Measurements from ENCODE around the gene PCDHGB3. TPM values are rescaled to one million over a fixed set of nuclear protein-coding genes. Genes with fewer than 3 reads are reported as not detected.
A peak's percentile ranks its signal among the peaks of the same experiment; 100 is the strongest.
"Not testable (repeated sequence)": the region's sequence is repeated elsewhere in the genome, so short reads cannot be mapped to it uniquely, and the experiment has no call there.

PCDHGB3 gene
- total and polyA plus RNA-seq, 2 donors (not counting 1 experiment from before 2014, with no cell fraction given): 2.9 to 5.8 TPM

- Histone ChIP-seq H3K27me3 (ENCODE audit: control insufficient read depth, insufficient read depth, low read length) (peaks cover 8% of the 10 kb centered on the region), H4K20me1 (ENCODE audit: control insufficient read depth, extremely low read depth, insufficient read depth, low read length) (no peaks in the 10 kb centered on the region), H3K4me3 (replicated peaks in 1 of 4; ENCODE audit: control extremely low read depth in 1 of 4, insufficient read depth in 1 of 4, low read depth in 3 of 4, low read length in 4 of 4) (peak within 1 kb of the TSS; percentile 38 to 48 (median 46)), H3K9ac (ENCODE audit: insufficient read depth, low read length) (no peak within 1 kb of the TSS), H2AFZ (ENCODE audit: low read length) (peak within 1 kb of the TSS; percentile 60), H3K4me1 (ENCODE audit: control insufficient read depth, extremely low read depth, insufficient read depth, low read length) (no peaks in the 10 kb centered on the region), H3K79me2 (ENCODE audit: control insufficient read depth, insufficient read depth, low read length) (no peaks in the 10 kb centered on the region), H3K4me2 (ENCODE audit: extremely low read depth, insufficient read depth, low read length) (peak within 1 kb of the TSS; percentile 59), H3K9me3 (ENCODE audit: control insufficient read depth, insufficient read depth, low read depth, low read length) (peaks cover 2% of the 10 kb centered on the region), H3K27ac (ENCODE audit: insufficient read depth, low read length) (no peak within 1 kb of the TSS), H3K36me3 (ENCODE audit: control insufficient read depth, insufficient read depth, low read length) (no peaks in the 10 kb centered on the region)
- DNase-seq (ENCODE audit: low read depth in 2 of 2): peak; percentile 25 to 57
- TF ChIP-seq, protein P1, sequence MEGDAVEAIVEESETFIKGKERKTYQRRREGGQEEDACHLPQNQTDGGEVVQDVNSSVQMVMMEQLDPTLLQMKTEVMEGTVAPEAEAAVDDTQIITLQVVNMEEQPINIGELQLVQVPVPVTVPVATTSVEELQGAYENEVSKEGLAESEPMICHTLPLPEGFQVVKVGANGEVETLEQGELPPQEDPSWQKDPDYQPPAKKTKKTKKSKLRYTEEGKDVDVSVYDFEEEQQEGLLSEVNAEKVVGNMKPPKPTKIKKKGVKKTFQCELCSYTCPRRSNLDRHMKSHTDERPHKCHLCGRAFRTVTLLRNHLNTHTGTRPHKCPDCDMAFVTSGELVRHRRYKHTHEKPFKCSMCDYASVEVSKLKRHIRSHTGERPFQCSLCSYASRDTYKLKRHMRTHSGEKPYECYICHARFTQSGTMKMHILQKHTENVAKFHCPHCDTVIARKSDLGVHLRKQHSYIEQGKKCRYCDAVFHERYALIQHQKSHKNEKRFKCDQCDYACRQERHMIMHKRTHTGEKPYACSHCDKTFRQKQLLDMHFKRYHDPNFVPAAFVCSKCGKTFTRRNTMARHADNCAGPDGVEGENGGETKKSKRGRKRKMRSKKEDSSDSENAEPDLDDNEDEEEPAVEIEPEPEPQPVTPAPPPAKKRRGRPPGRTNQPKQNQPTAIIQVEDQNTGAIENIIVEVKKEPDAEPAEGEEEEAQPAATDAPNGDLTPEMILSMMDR (conservative IDR thresholded peaks at IDR 0.05 in 1 of 2, IDR thresholded peaks at IDR 0.05 in 1 of 2; ENCODE audit: low read depth in 1 of 2, low read length in 2 of 2): peak; percentile 41 to 61
- TF ChIP-seq EZH2 (IDR thresholded peaks at IDR 0.05; ENCODE audit: low read length, missing control alignments): no peak
These were observed 3.8 kb downstream of the PCDHGB3 start, which contains the start of gene PCDHGA6 for GRCh38 chr5:141373673-141374317. Gene PCDHGA6, plus strand, starts transcription at chr5:141373891. Its CDS starts 193 bp downstream, at chr5:141374084.

GRCh38 chr5:141374627-141375026 is 4.6 kb downstream of the PCDHGB3 start:
- no peak overlapping the region for H3K9ac ChIP-seq (ENCODE audit: insufficient read depth, low read length)
- peaks cover 2% of the 10 kb centered on the region for H3K9me3 ChIP-seq (ENCODE audit: control insufficient read depth, insufficient read depth, low read depth, low read length)
- H3K4me2 ChIP-seq (ENCODE audit: extremely low read depth, insufficient read depth, low read length): no peak overlapping the region
- H3K27ac ChIP-seq (ENCODE audit: insufficient read depth, low read length): no peak overlapping the region
- no peaks in the 10 kb centered on the region for H3K4me1 ChIP-seq (ENCODE audit: control insufficient read depth, extremely low read depth, insufficient read depth, low read length)
- peak overlapping the region in 1 of 4 experiments; percentile 48 for H3K4me3 ChIP-seq (replicated peaks in 1 of 4; ENCODE audit: control extremely low read depth in 1 of 4, insufficient read depth in 1 of 4, low read depth in 3 of 4, low read length in 4 of 4)
- TF ChIP-seq, protein P1 (conservative IDR thresholded peaks at IDR 0.05 in 1 of 2, IDR thresholded peaks at IDR 0.05 in 1 of 2; ENCODE audit: low read depth in 1 of 2, low read length in 2 of 2): no peak
- TF ChIP-seq EZH2 (IDR thresholded peaks at IDR 0.05; ENCODE audit: low read length, missing control alignments): no peak
- peaks cover 8% of the 10 kb centered on the region for H3K27me3 ChIP-seq (ENCODE audit: control insufficient read depth, insufficient read depth, low read length)
- H3K36me3 ChIP-seq (ENCODE audit: control insufficient read depth, insufficient read depth, low read length): no peaks in the 10 kb centered on the region
- no peak for DNase-seq (ENCODE audit: low read depth in 2 of 2)
- no peaks in the 10 kb centered on the region for H3K79me2 ChIP-seq (ENCODE audit: control insufficient read depth, insufficient read depth, low read length)
- no peaks in the 10 kb centered on the region for H4K20me1 ChIP-seq (ENCODE audit: control insufficient read depth, extremely low read depth, insufficient read depth, low read length)
- H2AFZ ChIP-seq (ENCODE audit: low read length): no peak overlapping the region

DNA sequence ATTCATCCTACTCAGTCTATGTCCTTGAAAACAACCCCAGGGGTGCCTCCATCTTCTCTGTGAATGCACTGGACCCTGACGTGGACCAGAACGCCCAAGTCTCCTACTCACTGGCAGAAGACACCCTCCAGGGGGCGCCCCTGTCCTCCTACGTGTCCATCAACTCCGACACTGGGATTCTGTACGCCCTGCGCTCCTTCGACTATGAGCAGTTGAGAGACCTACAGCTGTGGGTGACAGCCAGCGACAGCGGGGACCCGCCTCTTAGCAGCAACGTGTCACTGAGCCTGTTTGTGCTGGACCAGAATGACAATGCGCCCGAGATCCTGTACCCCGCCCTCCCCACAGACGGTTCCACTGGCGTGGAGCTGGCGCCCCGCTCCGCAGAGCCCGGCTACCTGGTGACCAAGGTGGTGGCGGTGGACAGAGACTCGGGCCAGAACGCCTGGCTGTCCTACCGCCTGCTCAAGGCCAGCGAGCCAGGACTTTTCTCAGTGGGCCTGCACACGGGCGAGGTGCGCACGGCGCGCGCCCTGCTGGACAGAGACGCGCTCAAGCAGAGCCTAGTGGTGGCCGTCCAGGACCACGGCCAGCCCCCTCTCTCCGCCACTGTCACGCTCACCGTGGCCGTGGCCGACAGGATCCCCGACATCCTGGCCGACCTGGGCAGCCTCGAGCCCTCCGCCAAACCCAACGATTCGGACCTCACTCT is 5.6 kb downstream of the PCDHGB3 start:
- H3K36me3 ChIP-seq (ENCODE audit: control insufficient read depth, insufficient read depth, low read length); H4K20me1 ChIP-seq (ENCODE audit: control insufficient read depth, extremely low read depth, insufficient read depth, low read length); H3K9me3 ChIP-seq (ENCODE audit: control insufficient read depth, insufficient read depth, low read depth, low read length); DNase-seq (ENCODE audit: low read depth in 2 of 2); H3K9ac ChIP-seq (ENCODE audit: insufficient read depth, low read length); H3K4me1 ChIP-seq (ENCODE audit: control insufficient read depth, extremely low read depth, insufficient read depth, low read length); H3K4me2 ChIP-seq (ENCODE audit: extremely low read depth, insufficient read depth, low read length); H3K79me2 ChIP-seq (ENCODE audit: control insufficient read depth, insufficient read depth, low read length); H3K4me3 ChIP-seq (replicated peaks in 1 of 4; ENCODE audit: control extremely low read depth in 1 of 4, insufficient read depth in 1 of 4, low read depth in 3 of 4, low read length in 4 of 4); H3K27me3 ChIP-seq (ENCODE audit: control insufficient read depth, insufficient read depth, low read length); H2AFZ ChIP-seq (ENCODE audit: low read length); H3K27ac ChIP-seq (ENCODE audit: insufficient read depth, low read length): not testable (repeated sequence)

Data from fibroblast of lung (primary cell).